K562 (cell line): ENCODE data around the gene ACACB. TPM values are rescaled to one million over a fixed set of nuclear protein-coding genes. Genes with fewer than 3 reads are reported as not detected.

Source experiments
- ATAC-seq: fragments of 200-7000 bp; cut with Tn5 transposase; 3 replicates; pipeline ENCODE4 v1.9.1; 2020; ENCODE audit warnings: moderate library complexity
- BruUV-seq: library from RNA; stranded (reverse); fragments of 400-500 nt; replicated peaks from 2 replicates; lab custom pipeline; 2021; lab: Mats Ljungman, UMichigan
- CTCF ChIA-PET: fragments of 300-600 bp; formaldehyde crosslinking; extraction: SDS; loops from one replicate; lab custom pipeline; 2021; ENCODE audit warnings: low intra/inter-chr PET ratio; lab: Yijun Ruan, JAX
- POLR2A ChIA-PET: fragments of 300-600, 350-650 bp; sonication (Branson Sonifier 250); formaldehyde crosslinking; extraction: SDS; loops from one replicate; lab custom pipeline; 2021; ENCODE audit warnings: antibody characterized with exemption, inconsistent platforms; lab: Yijun Ruan, JAX
- DNase-seq, 4 experiments: peaks; one replicate each; pipeline versions ENCODE4 v3.0.0 to v3.0.0-alpha.2; 2011 to 2018; ENCODE audit warnings: low spot score in 3 of 4, mixed read lengths in 3 of 4; ENCODE audit errors: extremely low read depth in 1 of 4
- FAIRE-seq: peaks from 2 replicates; lab custom pipeline; 2011; peaks lifted over from hg19 to GRCh38; lab: Jason Lieb, UNC
- H2AFZ ChIP-seq: 2 replicates; pipeline ENCODE4 v1.6.0; 2011; ENCODE audit warnings: low read depth, low read length, control low read depth, inconsistent platforms
- H3K27ac ChIP-seq: fragments of 200-600 bp; 3 replicates; pipeline ENCODE4 v1.8.0; 2011; ENCODE audit warnings: low read depth, mild to moderate bottlenecking, control low read depth, inconsistent platforms, low read length, moderate library complexity, mixed read lengths; ENCODE audit errors: extremely low read depth
- H3K27me3 ChIP-seq, 2 experiments: fragments of 300-600 bp in 1 of 2; 2 replicates in 1 of 2; 3 replicates in 1 of 2; pipeline versions ENCODE4 v1.6.0 to v1.8.0; 2011; ENCODE audit warnings: inconsistent platforms in 2 of 2, low read length in 2 of 2, mild to moderate bottlenecking in 1 of 2, mixed read lengths in 1 of 2, moderate library complexity in 1 of 2; ENCODE audit not compliant: control insufficient read depth in 2 of 2, insufficient read depth in 2 of 2
- H3K36me3 ChIP-seq: fragments of 300-600 bp; 3 replicates; pipeline ENCODE4 v1.8.0; 2011; ENCODE audit warnings: mild to moderate bottlenecking, low read length, inconsistent platforms; ENCODE audit not compliant: control insufficient read depth, insufficient read depth
- H3K4me1 ChIP-seq, 2 experiments: fragments of 200-600 bp in 1 of 2; replicated peaks in 1 of 2; 2 replicates in 1 of 2; 3 replicates in 1 of 2; pipeline versions ENCODE4 v1.5.1 to v1.8.0; 2011; ENCODE audit warnings: inconsistent platforms in 2 of 2, low read length in 2 of 2, mild to moderate bottlenecking in 1 of 2, mixed read lengths in 1 of 2, moderate library complexity in 1 of 2; ENCODE audit not compliant: control insufficient read depth in 2 of 2, insufficient read depth in 2 of 2
- H3K4me2 ChIP-seq: 2 replicates; pipeline ENCODE4 v1.6.1; 2011; ENCODE audit warnings: low read length, control low read depth, inconsistent platforms, mixed read lengths; ENCODE audit not compliant: insufficient read depth
- H3K4me3 ChIP-seq: fragments of 200-600 bp; sonication (generic), shearing (Covaris generic); 2 replicates; pipeline ENCODE4 v1.5.1; 2016; ENCODE audit warnings: control low read depth, inconsistent platforms
- H3K79me2 ChIP-seq: fragments of 200-600 bp; 3 replicates; pipeline ENCODE4 v1.8.0; 2011; ENCODE audit warnings: low read length, inconsistent platforms; ENCODE audit not compliant: control insufficient read depth, insufficient read depth
- H3K9ac ChIP-seq, 2 experiments: 2 replicates each; pipeline versions ENCODE4 v1.6.0 to v1.6.1; 2011; ENCODE audit warnings: low read depth in 2 of 2, low read length in 2 of 2, control low read depth in 1 of 2, inconsistent platforms in 1 of 2, mild to moderate bottlenecking in 1 of 2, mixed read lengths in 1 of 2; ENCODE audit not compliant: insufficient read depth in 1 of 2
- H3K9me1 ChIP-seq: one replicate; pipeline ENCODE4 v1.6.0; 2011; ENCODE audit warnings: inconsistent platforms, mild to moderate bottlenecking, low read length, moderate library complexity; ENCODE audit not compliant: control insufficient read depth, insufficient read depth
- H3K9me3 ChIP-seq: replicated peaks from 2 replicates; pipeline ENCODE4 v1.5.1; 2011; ENCODE audit warnings: low read depth, low read length, inconsistent platforms; ENCODE audit not compliant: control insufficient read depth, insufficient read depth
- H4K20me1 ChIP-seq: replicated peaks from 2 replicates; pipeline ENCODE4 v1.6.1; 2011; ENCODE audit warnings: low read length, inconsistent platforms, mixed read lengths; ENCODE audit not compliant: control insufficient read depth, insufficient read depth
- ATF7 ChIP-seq: fragments of 450-650 bp; IDR thresholded peaks from 2 replicates; pipeline ENCODE4 v1.7.1; 2014; ENCODE audit warnings: mild to moderate bottlenecking, moderate library complexity
- HMBOX1 ChIP-seq: sonication (generic); IDR thresholded peaks from 2 replicates; pipeline ENCODE4 v1.6.1; 2016
- KDM1A ChIP-seq, 2 experiments: fragments of 450-650 bp; IDR thresholded peaks; 2 replicates each; pipeline ENCODE4 v1.6.1; 2016; ENCODE audit warnings: mild to moderate bottlenecking in 2 of 2
- NCOA1 ChIP-seq: fragments of 450-650 bp; IDR thresholded peaks from 2 replicates; pipeline ENCODE4 v1.6.1; 2016; ENCODE audit warnings: low read depth
- SETDB1 ChIP-seq: IDR thresholded peaks from one replicate; pipeline ENCODE4 v1.6.1; 2012; ENCODE audit warnings: low read length, control low read depth, inconsistent platforms
- WGBS: fragments of 100-300 bp; shearing (Covaris generic); methylation state at CpG from one replicate; pipeline ENCODE4 v1.1.6; 2016; ENCODE audit warnings: low coverage, mixed read lengths; ENCODE audit not compliant: insufficient coverage; ENCODE audit errors: missing lambda C conversion rate; 5-methylcytosine and 5-hydroxymethylcytosine counted together
- in situ Hi-C: fragments of 300-500 bp; cut with MboI; formaldehyde crosslinking; loops from 4 replicates; pipeline ENCODE4 v1.15.0; 2018; ENCODE audit warnings: inconsistent platforms, mixed read lengths
- intact Hi-C: fragments of 100-400 bp; cut with micrococcal nuclease; formaldehyde crosslinking; loops from 2 replicates; pipeline ENCODE4 v1.14.2; 2022
- polyA plus RNA-seq, 8 experiments: library from polyadenylated mRNA; depleted of rRNA in 4 of 8; stranded (reverse) in 5 of 8; unstranded in 3 of 8; fragments of >200 nt; fragmentation: Nextera tagmentation in 2 of 8; fragmentation: Illumina TruSeq in 1 of 8; extraction: Ambion mirVana in 2 of 8; extraction: Trizol in 1 of 8; gene quantifications; 2 replicates each; pipeline versions ENCODE4 v1.2.1 to v1.2.3, GENCODE V29; 2011 to 2014; ENCODE audit warnings: inconsistent platforms in 1 of 8, missing spikeins in 1 of 8
- total RNA-seq, 7 experiments: library from RNA; depleted of rRNA in 6 of 7; stranded (reverse); fragments of >200 nt in 6 of 7; fragmentation: Illumina TruSeq in 2 of 7; extraction: Trizol in 2 of 7; gene quantifications; 2 replicates each; pipeline versions ENCODE4 v1.2.1 to v1.2.3, GENCODE V29; 2011 to 2021; ENCODE audit warnings: low replicate concordance in 1 of 7

The ACACB gene
- total and polyA plus RNA-seq, 9 of the 15 experiments (the other 6 are each of a cell fraction or from before 2014, with no cell fraction given), result 0.10 to 2.5 (median 0.83) TPM

- Histone ChIP-seq H3K79me2 (peaks cover 11% of the 10 kb centered on the region), H3K9me3 (no peaks in the 10 kb centered on the region), H3K36me3 (peaks cover 58% of the 10 kb centered on the region; the same call in 2 of the 3 replicates), H2AFZ (no peak overlapping the region), H3K27me3 (no peaks in the 10 kb centered on the region), H3K4me1 (peaks cover 5 to 19% of the 10 kb centered on the region in 2 experiments; a peak in 3 of 5 replicates), H3K4me2 (no peak overlapping the region), H4K20me1 (no peaks in the 10 kb centered on the region), H3K9me1 (no peaks in the 10 kb centered on the region), H3K9ac (no peak overlapping the region), H3K4me3 (no peak overlapping the region), H3K27ac (no peak overlapping the region)
- WGBS, result 75% methylated on average over 8 of the region's 12 CpGs
- FAIRE-seq (no peak), DNase-seq (no peak), ATAC-seq (no peak)
- ChIA-PET CTCF (no interaction called here), POLR2A (interaction anchor here (0.6 to 0.9 kb wide), 5 partner anchors 17 to 550 kb away, joined by 3 to 4 read pairs (median 3); partner anchors contain the start of gene ACACB)
- intact Hi-C loops (loop anchor here (10.0 kb wide), 3 partner anchors 85 to 435 kb away; no protein-coding TSS in a partner anchor), in situ Hi-C loops (loop anchor here (10.0 kb wide), 1 partner anchor 435 kb away; no protein-coding TSS in a partner anchor)
- no peak for TF ChIP-seq KDM1A (IDR thresholded peaks at IDR 0.05)
- peak; percentile 59; the same call in 1 of the 2 replicates for TF ChIP-seq HMBOX1
- no peak for TF ChIP-seq SETDB1
- no TSS peak for BruUV-seq
Measured at GRCh38 chr12:109099431-109100020, 16.9 kb upstream of the ACACB start.

GRCh38 chr12:109100741-109101140 is 15.6 kb upstream of the ACACB start:
- Histone ChIP-seq H3K27me3 (no peaks in the 10 kb centered on the region), H3K9ac (no peak overlapping the region), H3K27ac (no peak overlapping the region), H3K79me2 (peaks cover 11% of the 10 kb centered on the region), H4K20me1 (no peaks in the 10 kb centered on the region), H3K4me3 (no peak overlapping the region), H2AFZ (no peak overlapping the region), H3K36me3 (peaks cover 70% of the 10 kb centered on the region; the same call in 2 of the 3 replicates), H3K4me2 (no peak overlapping the region), H3K9me1 (no peaks in the 10 kb centered on the region), H3K4me1 (peaks cover 5 to 19% of the 10 kb centered on the region in 2 experiments; a peak in 3 of 5 replicates), H3K9me3 (no peaks in the 10 kb centered on the region)
- CTCF ChIA-PET, result no interaction called here
- TF ChIP-seq ATF7 (no peak), NCOA1 (no peak)
- no peak for DNase-seq
- BruUV-seq, result no TSS peak
- POLR2A ChIA-PET, result no interaction called here
- no peak for ATAC-seq
- in situ Hi-C loops (no loop called here), intact Hi-C loops (no loop called here)
- 96% methylated on average over 4 of the region's 4 CpGs for WGBS
- no peak for FAIRE-seq
